ENCODE results near the gene PDGFRB. TPM values are rescaled to one million over a fixed set of nuclear protein-coding genes. Genes with fewer than 3 reads are reported as not detected.

PDGFRB gene
- total and polyA plus RNA-seq, 9 of the 15 experiments (the other 6 are each of a cell fraction or from before 2014, with no cell fraction given), result 0.01 to 1.5 (median 0.09) TPM; not detected in 3

GRCh38 chr5:150068071-150068470 is 87.6 kb downstream of the PDGFRB start:
- no peak for FAIRE-seq
- POLR2A ChIA-PET, result interaction anchor here (0.6 to 2.2 kb wide), 4 partner anchors 10 to 121 kb away, joined by 3 to 6 read pairs (median 5); partner anchors contain the start of gene SLC6A7
- TF ChIP-seq ZKSCAN8 (CRISPR knock-in tag; IDR thresholded peaks at IDR 0.05) (peak; percentile 36; the same call in 1 of the 2 replicates), SNIP1 (IDR thresholded peaks at IDR 0.05; ENCODE audit: low read depth) (no peak)
- no peak overlapping the region for H3K4me3 ChIP-seq
- H3K79me2 ChIP-seq (ENCODE audit: control insufficient read depth, insufficient read depth, low read length), result no peaks in the 10 kb centered on the region
- H3K9me1 ChIP-seq (ENCODE audit: control insufficient read depth, insufficient read depth, low read length), result peaks cover 4% of the 10 kb centered on the region
- in situ Hi-C loops (cut with MboI), result no loop called here
- BruUV-seq (replicated peaks), result no TSS peak
- H3K9me3 ChIP-seq (replicated peaks; ENCODE audit: control insufficient read depth, insufficient read depth, low read depth, low read length), result no peaks in the 10 kb centered on the region
- no peaks in the 10 kb centered on the region for H3K36me3 ChIP-seq (ENCODE audit: control insufficient read depth, insufficient read depth, low read length)
- peaks cover 0 to 7% of the 10 kb centered on the region in 2 experiments; a peak in 2 of 5 replicates for H3K4me1 ChIP-seq (replicated peaks in 1 of 2; ENCODE audit: control insufficient read depth in 2 of 2, insufficient read depth in 2 of 2, low read length in 2 of 2)
- no peak overlapping the region for H3K4me2 ChIP-seq (ENCODE audit: insufficient read depth, low read length)
- CTCF ChIA-PET (ENCODE audit: low intra/inter-chr PET ratio), result no interaction called here
- H3K27me3 ChIP-seq (ENCODE audit: control insufficient read depth in 2 of 2, insufficient read depth in 2 of 2, low read length in 2 of 2), result peaks cover 10 to 41% of the 10 kb centered on the region in 2 experiments
- H3K9ac ChIP-seq (ENCODE audit: insufficient read depth in 1 of 2, low read depth in 2 of 2, low read length in 2 of 2), result no peak overlapping the region
- no peak for ATAC-seq
- no peak for DNase-seq (ENCODE audit: extremely low read depth in 1 of 4, low spot score in 3 of 4)
- intact Hi-C loops (cut with micrococcal nuclease), result no loop called here
- H4K20me1 ChIP-seq (replicated peaks; ENCODE audit: control insufficient read depth, insufficient read depth, low read length), result no peaks in the 10 kb centered on the region; the same call in 1 of the 2 replicates
- H2AFZ ChIP-seq (ENCODE audit: low read depth, low read length), result no peak overlapping the region
- H3K27ac ChIP-seq (ENCODE audit: extremely low read depth, low read depth, low read length), result no peak overlapping the region
- 19% methylated on average over 6 of the region's 6 CpGs for WGBS (ENCODE audit: insufficient coverage, low coverage, missing lambda C conversion rate)

GRCh38 chr5:150067405-150067960 is 88.2 kb downstream of the PDGFRB start:
- Histone ChIP-seq H2AFZ (ENCODE audit: low read depth, low read length) (no peak overlapping the region), H3K9me3 (replicated peaks; ENCODE audit: control insufficient read depth, insufficient read depth, low read depth, low read length) (no peaks in the 10 kb centered on the region), H3K36me3 (ENCODE audit: control insufficient read depth, insufficient read depth, low read length) (no peaks in the 10 kb centered on the region), H4K20me1 (replicated peaks; ENCODE audit: control insufficient read depth, insufficient read depth, low read length) (no peaks in the 10 kb centered on the region; the same call in 1 of the 2 replicates), H3K9ac (ENCODE audit: insufficient read depth in 1 of 2, low read depth in 2 of 2, low read length in 2 of 2) (no peak overlapping the region), H3K27ac (ENCODE audit: extremely low read depth, low read depth, low read length) (no peak overlapping the region), H3K9me1 (ENCODE audit: control insufficient read depth, insufficient read depth, low read length) (peaks cover 4% of the 10 kb centered on the region), H3K79me2 (ENCODE audit: control insufficient read depth, insufficient read depth, low read length) (no peaks in the 10 kb centered on the region), H3K4me3 (no peak overlapping the region), H3K27me3 (ENCODE audit: control insufficient read depth in 2 of 2, insufficient read depth in 2 of 2, low read length in 2 of 2) (peaks cover 10 to 43% of the 10 kb centered on the region in 2 experiments), H3K4me1 (replicated peaks in 1 of 2; ENCODE audit: control insufficient read depth in 2 of 2, insufficient read depth in 2 of 2, low read length in 2 of 2) (peaks cover 0 to 7% of the 10 kb centered on the region in 2 experiments; a peak in 2 of 5 replicates), H3K4me2 (ENCODE audit: insufficient read depth, low read length) (no peak overlapping the region)
- intact Hi-C loops (cut with micrococcal nuclease), result no loop called here
- FAIRE-seq (peak; percentile 68), ATAC-seq (no peak), DNase-seq (ENCODE audit: extremely low read depth in 1 of 4, low spot score in 3 of 4) (no peak)
- ChIA-PET POLR2A (interaction anchor here (0.6 to 2.2 kb wide), 4 partner anchors 14 to 122 kb away, joined by 3 to 6 read pairs (median 4); partner anchors contain the start of gene SLC6A7), CTCF (ENCODE audit: low intra/inter-chr PET ratio) (no interaction called here)
- in situ Hi-C loops (cut with MboI), result no loop called here
- WGBS (ENCODE audit: insufficient coverage, low coverage, missing lambda C conversion rate), result 17% methylated on average over 6 of the region's 6 CpGs
- no TSS peak for BruUV-seq (replicated peaks)
- TF ChIP-seq TARDBP (IDR thresholded peaks at IDR 0.05) (no peak), KAT7 (CRISPR knock-in tag; IDR thresholded peaks at IDR 0.05; ENCODE audit: borderline replicate concordance) (no peak), ERF (CRISPR knock-in tag; IDR thresholded peaks at IDR 0.05) (no peak), BCOR (IDR thresholded peaks at IDR 0.05) (no peak), GABPA (tag; conservative IDR thresholded peaks at IDR 0.05; ENCODE audit: low read depth) (no peak), SMARCB1 (IDR thresholded peaks at IDR 0.05; ENCODE audit: insufficient read length, low read depth) (no peak), USF2 (CRISPR knock-in tag; IDR thresholded peaks at IDR 0.05) (no peak), NONO (IDR thresholded peaks at IDR 0.05; ENCODE audit: low read depth in 2 of 2, low read length in 1 of 2) (no peak), PYGO2 (tag; IDR thresholded peaks at IDR 0.05) (no peak), CCNT2 (IDR thresholded peaks at IDR 0.05; ENCODE audit: borderline replicate concordance, extremely low read depth, insufficient read length, low read depth, low read length) (no peak), BRF1 (IDR thresholded peaks at IDR 0.05; ENCODE audit: borderline replicate concordance, extremely low read depth, insufficient read length) (no peak), KLF16 (IDR thresholded peaks at IDR 0.05) (no peak), SMAD4 (CRISPR knock-in tag; conservative IDR thresholded peaks at IDR 0.05) (no peak), FOXJ2 (tag; IDR thresholded peaks at IDR 0.05) (no peak), POLR2A (conservative IDR thresholded peaks at IDR 0.05) (no peak)
